ENCODE results near the gene KCNIP3.

The KCNIP3 gene

DNA sequence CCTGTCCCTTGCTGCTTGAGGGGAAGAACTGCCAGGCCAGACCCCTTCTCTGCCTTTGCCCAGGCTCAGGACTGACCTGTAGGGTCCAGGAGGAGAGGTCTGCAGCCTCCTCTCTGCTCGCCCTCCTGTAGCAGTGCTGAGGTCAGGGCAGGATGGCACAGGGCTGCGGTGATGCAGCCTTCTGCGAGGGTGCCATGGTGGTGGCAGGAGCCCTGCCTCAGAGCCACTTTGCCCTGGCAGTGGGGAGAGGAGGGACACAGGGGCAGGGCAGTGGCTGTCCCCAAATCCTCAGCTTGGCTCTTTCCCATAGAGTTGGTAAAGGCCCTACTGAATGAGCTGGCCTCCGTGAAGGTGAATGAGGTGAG lies 22.0 kb upstream of the KCNIP3 start:
- no peak for DNase-seq (ENCODE audit: extremely low read depth, low read depth)
- TF ChIP-seq CTCF (IDR thresholded peaks at IDR 0.05; ENCODE audit: low read depth, low read length, missing control alignments), result no peak
- no peak overlapping the region for H3K4me3 ChIP-seq (replicated peaks; ENCODE audit: low read depth, low read length)

DNA sequence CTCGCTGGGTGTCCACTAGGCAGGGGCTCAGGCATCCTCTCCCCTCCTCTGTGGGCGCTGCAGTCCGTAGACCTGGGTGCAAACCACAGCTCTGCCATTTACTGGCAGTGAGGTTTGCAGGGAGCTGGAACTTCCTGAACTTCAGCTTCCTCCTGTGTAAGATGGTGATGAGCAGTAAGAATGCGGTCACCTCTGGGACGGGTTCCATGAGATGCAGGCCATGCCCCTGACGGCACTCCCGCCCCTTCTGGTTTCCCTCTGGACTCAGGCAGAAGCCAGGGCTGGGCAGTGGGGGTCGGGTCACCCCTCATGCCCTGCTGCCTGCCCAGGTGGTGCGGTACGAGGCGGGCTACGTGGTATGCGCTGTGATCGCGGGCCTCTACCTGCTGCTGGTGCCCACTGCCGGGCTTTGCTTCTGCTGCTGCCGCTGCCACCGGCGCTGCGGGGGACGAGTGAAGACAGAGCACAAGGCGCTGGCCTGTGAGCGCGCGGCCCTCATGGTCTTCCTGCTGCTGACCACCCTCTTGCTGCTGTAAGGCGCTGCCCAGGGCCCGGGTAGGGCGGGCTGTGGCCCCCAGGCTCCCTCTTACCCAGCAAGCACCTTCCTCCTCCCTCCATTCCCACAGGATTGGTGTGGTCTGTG lies 21.4 kb upstream of the KCNIP3 start:
- no peak for DNase-seq (ENCODE audit: extremely low read depth, low read depth)
- no peak for TF ChIP-seq CTCF (IDR thresholded peaks at IDR 0.05; ENCODE audit: low read depth, low read length, missing control alignments)
- no peak overlapping the region for H3K4me3 ChIP-seq (replicated peaks; ENCODE audit: low read depth, low read length)

DNA sequence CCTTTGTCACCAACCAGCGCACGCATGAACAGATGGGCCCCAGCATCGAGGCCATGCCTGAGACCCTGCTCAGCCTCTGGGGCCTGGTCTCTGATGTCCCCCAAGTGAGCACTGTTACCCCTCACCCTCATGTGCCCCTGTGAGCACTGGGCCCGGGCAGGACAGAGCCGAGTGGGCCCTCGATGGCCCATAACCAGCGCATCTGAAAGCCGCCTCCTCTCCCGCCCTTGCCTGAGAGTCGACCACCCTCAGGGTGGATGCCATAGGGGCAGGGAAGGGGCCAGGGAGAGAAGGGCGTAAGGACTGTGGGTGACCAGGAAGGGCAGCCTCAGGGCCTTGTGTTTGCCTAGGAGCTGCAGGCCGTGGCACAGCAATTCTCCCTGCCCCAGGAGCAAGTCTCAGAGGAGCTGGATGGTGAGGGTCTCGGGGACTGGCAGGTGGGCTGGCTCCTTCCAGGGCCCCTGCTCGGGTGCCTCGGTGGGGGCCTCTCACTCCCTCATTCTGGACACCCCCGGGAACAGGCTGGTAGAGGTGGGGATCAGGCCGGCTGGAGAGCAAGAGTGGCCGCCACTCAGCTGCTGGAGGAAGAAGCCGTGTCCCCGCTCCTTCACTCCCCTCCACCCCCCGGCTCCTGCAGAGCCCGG lies 20.8 kb upstream of the KCNIP3 start:
- DNase-seq (ENCODE audit: extremely low read depth, low read depth), result no peak
- TF ChIP-seq CTCF (IDR thresholded peaks at IDR 0.05; ENCODE audit: low read depth, low read length, missing control alignments), result no peak
- no peak overlapping the region for H3K4me3 ChIP-seq (replicated peaks; ENCODE audit: low read depth, low read length)

GRCh38 chr2:95276888-95277245 lies 20.3 kb upstream of the KCNIP3 start:
- no peak overlapping the region for H3K4me3 ChIP-seq (replicated peaks; ENCODE audit: low read depth, low read length)
- TF ChIP-seq CTCF (IDR thresholded peaks at IDR 0.05; ENCODE audit: low read depth, low read length, missing control alignments), result no peak
- DNase-seq (ENCODE audit: extremely low read depth, low read depth), result no peak

DNA sequence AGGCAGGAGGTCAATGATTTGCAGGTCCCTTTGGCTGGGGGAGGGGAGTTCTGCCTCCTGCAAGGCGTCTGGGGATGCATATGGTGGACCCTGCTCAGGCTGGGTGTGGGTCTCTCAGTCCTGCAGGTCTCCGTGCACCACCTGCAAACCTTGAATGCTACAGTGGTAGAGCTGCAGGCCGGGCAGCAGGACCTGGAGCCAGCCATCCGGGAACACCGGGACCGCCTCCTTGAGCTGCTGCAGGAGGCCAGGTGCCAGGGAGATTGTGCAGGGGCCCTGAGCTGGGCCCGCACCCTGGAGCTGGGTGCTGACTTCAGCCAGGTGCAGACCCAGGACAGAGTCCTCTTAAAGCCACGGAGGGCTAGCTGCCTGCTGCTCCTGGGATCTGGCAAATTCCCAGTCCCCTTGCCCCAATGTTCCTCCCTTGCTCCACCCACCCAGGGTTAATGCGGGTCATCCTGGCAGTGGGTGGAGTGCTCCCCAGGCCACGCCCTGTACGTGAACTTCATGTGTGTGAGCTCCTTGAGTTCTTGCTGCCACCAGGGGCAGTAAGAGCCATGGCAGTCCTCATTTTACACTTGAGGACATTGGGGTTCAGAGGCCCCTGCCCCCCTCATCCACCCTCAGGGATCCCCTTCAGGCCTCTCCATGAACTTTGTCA lies 19.8 kb upstream of the KCNIP3 start:
- no peak for TF ChIP-seq CTCF (IDR thresholded peaks at IDR 0.05; ENCODE audit: low read depth, low read length, missing control alignments)
- DNase-seq (ENCODE audit: extremely low read depth, low read depth), result no peak

GRCh38 chr2:95278051-95278471 lies 19.1 kb upstream of the KCNIP3 start:
- no peak overlapping the region for H3K4me3 ChIP-seq (replicated peaks; ENCODE audit: low read depth, low read length)
- no peak for DNase-seq (ENCODE audit: extremely low read depth, low read depth)
- no peak for TF ChIP-seq CTCF (IDR thresholded peaks at IDR 0.05; ENCODE audit: low read depth, low read length, missing control alignments)

More for the DNA sequence above, 19.8 kb upstream of the KCNIP3 start:
- no peak overlapping the region for H3K4me3 ChIP-seq (replicated peaks; ENCODE audit: low read depth, low read length)
